Brain microvascular endothelial cell (primary cell): Measurements from ENCODE around the gene IGF2R.

Source experiments
- DNase-seq: peaks from one replicate; pipeline ENCODE4 v3.0.0-alpha.2; 2020
- H3K27ac ChIP-seq: fragments of 250-450 bp; sonication (Bioruptor Pico); 2 replicates; pipeline ENCODE4 v1.5.1; 2020; ENCODE audit warnings: mild to moderate bottlenecking, moderate library complexity
- H3K27me3 ChIP-seq: fragments of 250-450 bp; sonication (Bioruptor Pico); replicated peaks from 2 replicates; pipeline ENCODE4 v1.5.1; 2020; ENCODE audit warnings: mild to moderate bottlenecking
- H3K36me3 ChIP-seq: fragments of 250-450 bp; sonication (Bioruptor Pico); replicated peaks from 2 replicates; pipeline ENCODE4 v1.5.1; 2020; ENCODE audit warnings: mild to moderate bottlenecking
- H3K4me3 ChIP-seq: 2 replicates; pipeline ENCODE4 v1.5.1; 2011; ENCODE audit warnings: low read depth, mild to moderate bottlenecking, control low read depth, low read length, moderate library complexity
- in situ Hi-C: cut with HindIII; loops from 2 replicates; pipeline ENCODE4 v1.10.0; 2017; ENCODE audit warnings: low sequenced_read_pairs, low pct_ligation_motif_present
- TF ChIP-seq, protein P1 (sequence below): IDR thresholded peaks from 2 replicates; pipeline ENCODE4 v1.5.1; 2011; ENCODE audit warnings: low read depth, mild to moderate bottlenecking, moderate library complexity, low read length, control low read depth, inconsistent platforms; ENCODE audit errors: missing control alignments

Gene IGF2R

DNA sequence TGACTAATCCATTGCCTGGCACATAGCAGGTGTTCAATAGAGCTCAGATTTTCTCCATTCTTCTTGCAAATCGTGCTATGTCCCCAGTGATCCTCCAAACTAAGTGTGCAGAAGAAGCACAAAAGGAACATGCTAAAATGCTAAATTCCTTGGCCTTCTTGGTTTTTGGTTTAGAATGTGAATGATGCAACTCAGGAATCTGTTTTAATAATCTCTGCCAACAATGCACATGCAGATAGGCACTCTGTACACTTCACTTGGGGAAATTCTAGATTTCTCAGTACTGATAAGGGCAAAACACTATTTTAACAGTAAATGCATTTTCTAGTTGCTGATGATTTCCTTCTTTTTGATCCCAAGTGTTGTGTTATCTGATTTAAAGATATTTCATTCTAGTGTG, 188.0 kb downstream of the IGF2R start:
- no peaks in the 10 kb centered on the region for H3K36me3 ChIP-seq
- H3K27ac ChIP-seq: no peak overlapping the region
- in situ Hi-C loops: no loop called here
- H3K27me3 ChIP-seq: no peaks in the 10 kb centered on the region
- H3K4me3 ChIP-seq: no peak overlapping the region
- TF ChIP-seq, protein P1, sequence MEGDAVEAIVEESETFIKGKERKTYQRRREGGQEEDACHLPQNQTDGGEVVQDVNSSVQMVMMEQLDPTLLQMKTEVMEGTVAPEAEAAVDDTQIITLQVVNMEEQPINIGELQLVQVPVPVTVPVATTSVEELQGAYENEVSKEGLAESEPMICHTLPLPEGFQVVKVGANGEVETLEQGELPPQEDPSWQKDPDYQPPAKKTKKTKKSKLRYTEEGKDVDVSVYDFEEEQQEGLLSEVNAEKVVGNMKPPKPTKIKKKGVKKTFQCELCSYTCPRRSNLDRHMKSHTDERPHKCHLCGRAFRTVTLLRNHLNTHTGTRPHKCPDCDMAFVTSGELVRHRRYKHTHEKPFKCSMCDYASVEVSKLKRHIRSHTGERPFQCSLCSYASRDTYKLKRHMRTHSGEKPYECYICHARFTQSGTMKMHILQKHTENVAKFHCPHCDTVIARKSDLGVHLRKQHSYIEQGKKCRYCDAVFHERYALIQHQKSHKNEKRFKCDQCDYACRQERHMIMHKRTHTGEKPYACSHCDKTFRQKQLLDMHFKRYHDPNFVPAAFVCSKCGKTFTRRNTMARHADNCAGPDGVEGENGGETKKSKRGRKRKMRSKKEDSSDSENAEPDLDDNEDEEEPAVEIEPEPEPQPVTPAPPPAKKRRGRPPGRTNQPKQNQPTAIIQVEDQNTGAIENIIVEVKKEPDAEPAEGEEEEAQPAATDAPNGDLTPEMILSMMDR: no peak
- no peak for DNase-seq

DNA sequence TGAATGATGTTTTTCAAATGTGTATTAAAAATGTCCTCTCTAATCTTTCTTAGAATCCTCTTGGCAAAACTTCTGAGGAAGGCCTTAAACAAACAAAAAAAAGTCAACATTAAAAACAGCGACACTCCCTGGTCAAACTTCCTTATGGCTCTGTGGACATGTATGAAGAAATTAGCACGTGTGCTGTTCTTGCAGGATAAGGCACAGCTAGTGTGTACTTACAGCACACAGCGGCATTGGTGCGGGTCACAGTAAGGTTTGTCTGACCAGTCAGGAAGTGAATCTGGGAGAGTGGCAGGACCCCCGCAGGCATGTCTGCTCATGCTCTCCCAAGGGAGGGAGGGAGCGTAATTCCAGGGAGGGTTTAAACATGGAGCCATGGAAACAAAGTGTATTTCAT, 191.6 kb downstream of the IGF2R start:
- TF ChIP-seq, protein P1: peak; percentile 40
- H3K4me3 ChIP-seq: no peak overlapping the region
- in situ Hi-C loops: no loop called here
- no peaks in the 10 kb centered on the region for H3K27me3 ChIP-seq
- no peak overlapping the region for H3K27ac ChIP-seq
- H3K36me3 ChIP-seq: no peaks in the 10 kb centered on the region
- peak; percentile 44 for DNase-seq
